Keratinocyte (primary cell): ENCODE data around the gene FGFR2.

Source experiments
- CTCF ChIP-seq, 3 experiments: IDR thresholded peaks in 1 of 3; conservative IDR thresholded peaks in 1 of 3; optimal IDR thresholded peaks in 1 of 3; 2 replicates in 2 of 3; 3 replicates in 1 of 3; pipeline versions ENCODE3 to v1.5.1; 2011; ENCODE audit warnings: low read length in 3 of 3, mild to moderate bottlenecking in 3 of 3, moderate library complexity in 2 of 3, control low read depth in 1 of 3, inconsistent platforms in 1 of 3; ENCODE audit not compliant: insufficient read depth in 2 of 3; ENCODE audit errors: extremely low read depth in 1 of 3
- EZH2 ChIP-seq: IDR thresholded peaks from one replicate; pipeline ENCODE4 v1.6.1; 2012; ENCODE audit warnings: inconsistent platforms, mild to moderate bottlenecking, low read length, moderate library complexity

DNA sequence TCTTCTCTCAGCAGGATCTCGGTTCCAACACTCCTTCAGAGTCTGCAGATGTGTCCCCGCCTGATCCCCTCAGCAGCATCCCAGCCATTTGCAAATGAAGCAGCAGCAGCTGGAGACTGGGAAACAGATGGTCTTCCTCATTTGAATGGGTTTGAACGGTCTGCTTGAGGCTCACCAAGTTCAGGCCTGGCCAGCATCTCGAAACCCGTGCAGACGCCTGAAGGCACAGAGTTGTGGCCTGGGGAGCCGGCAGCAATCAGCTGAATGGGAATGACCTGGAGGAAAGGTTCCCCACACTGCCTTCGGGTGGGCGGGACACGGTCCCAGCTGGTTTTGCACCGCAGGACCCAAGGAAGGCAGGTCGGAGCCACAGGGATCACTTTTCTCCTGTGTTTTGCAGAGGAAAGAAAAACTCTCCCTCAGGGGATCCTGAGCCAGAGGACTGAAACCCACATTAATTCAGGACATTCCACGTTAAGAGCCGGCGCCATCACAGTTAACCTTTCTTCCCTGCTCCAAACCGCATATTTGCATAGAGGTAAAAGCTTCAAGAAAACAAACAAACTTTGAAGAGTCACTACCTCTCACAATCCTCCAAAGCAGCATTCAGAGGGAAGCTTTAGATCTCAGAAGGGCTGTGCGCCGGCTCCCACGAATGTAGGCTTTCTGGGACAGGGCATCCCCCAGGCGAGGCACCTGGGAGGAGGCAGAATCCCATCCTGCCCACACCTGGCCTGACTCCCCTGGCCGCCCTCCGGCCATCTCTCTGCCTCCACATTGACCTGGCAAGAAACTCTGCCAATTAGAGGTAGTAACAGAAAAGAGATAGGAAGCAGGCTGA, 17.7 kb downstream of the FGFR2 start:
- TF ChIP-seq CTCF (optimal IDR thresholded peaks at IDR 0.05 in 1 of 3, IDR thresholded peaks at IDR 0.05 in 1 of 3, conservative IDR thresholded peaks at IDR 0.05 in 1 of 3; ENCODE audit: extremely low read depth in 1 of 3, insufficient read depth in 2 of 3, low read length in 3 of 3) (no peak), EZH2 (no peak)
